Epithelial cell of proximal tubule (primary cell): ENCODE measurements around the gene CTNNA2. TPM values are rescaled to one million over a fixed set of nuclear protein-coding genes. Genes with fewer than 3 reads are reported as not detected.

Experiments used
- DNase-seq: peaks from one replicate; pipeline ENCODE4 v3.0.0-alpha.2; 2011; ENCODE audit warnings: low read depth
- H3K4me3 ChIP-seq: 2 replicates; pipeline ENCODE4 v1.5.1; 2011; ENCODE audit warnings: low read depth, mild to moderate bottlenecking, low read length
- CTCF ChIP-seq: conservative IDR thresholded peaks from 2 replicates; pipeline ENCODE4 v1.5.1; 2012; ENCODE audit warnings: low read depth, mild to moderate bottlenecking, low read length
- total RNA-seq: library from RNA; depleted of rRNA; stranded (reverse); fragments of >200 nt; gene quantifications from 2 replicates; pipeline ENCODE4 v1.2.3, GENCODE V29; 2015

CTNNA2 gene
- total RNA-seq, 1 donor from 2014 or later = 0.06 TPM

GRCh38 chr2:80547344-80547743 lies 1034.5 kb downstream of the CTNNA2 start:
- no peak for TF ChIP-seq CTCF
- H3K4me3 ChIP-seq = no peak overlapping the region
- DNase-seq = no peak

GRCh38 chr2:80548469-80548868 lies 1035.6 kb downstream of the CTNNA2 start:
- no peak for DNase-seq
- no peak for TF ChIP-seq CTCF

GRCh38 chr2:80549901-80550300 lies 1037.0 kb downstream of the CTNNA2 start:
- DNase-seq = no peak

More at GRCh38 chr2:80548469-80548868, 1035.6 kb downstream of the CTNNA2 start:
- no peak overlapping the region for H3K4me3 ChIP-seq

GRCh38 chr2:80560326-80560725 lies 1047.5 kb downstream of the CTNNA2 start:
- TF ChIP-seq CTCF = no peak

More at GRCh38 chr2:80549901-80550300, 1037.0 kb downstream of the CTNNA2 start:
- no peak overlapping the region for H3K4me3 ChIP-seq
- TF ChIP-seq CTCF = no peak

GRCh38 chr2:80568011-80568410 lies 1055.2 kb downstream of the CTNNA2 start:
- DNase-seq = no peak
- no peak for TF ChIP-seq CTCF

More at GRCh38 chr2:80560326-80560725, 1047.5 kb downstream of the CTNNA2 start:
- peak; percentile 58 for DNase-seq
- no peak overlapping the region for H3K4me3 ChIP-seq

GRCh38 chr2:80573167-80573566 lies 1060.3 kb downstream of the CTNNA2 start:
- no peak for TF ChIP-seq CTCF
- H3K4me3 ChIP-seq = no peak overlapping the region
- no peak for DNase-seq

More at GRCh38 chr2:80568011-80568410, 1055.2 kb downstream of the CTNNA2 start:
- H3K4me3 ChIP-seq = no peak overlapping the region

GRCh38 chr2:80573950-80574349 lies 1061.1 kb downstream of the CTNNA2 start:
- no peak for TF ChIP-seq CTCF
- DNase-seq = peak; percentile 43
- H3K4me3 ChIP-seq = no peak overlapping the region
